Effector memory CD4-positive, alpha-beta T cell (primary cell): Measurements from ENCODE around the gene JUNB.

Experiments
- DNase-seq, 3 donors: peaks; one replicate each; pipeline ENCODE4 v3.0.0-alpha.2; 2020
- H3K27ac ChIP-seq: 2 replicates; pipeline ENCODE4 v1.7.0; 2013; ENCODE audit warnings: mild to moderate bottlenecking, low read length, moderate library complexity; ENCODE audit not compliant: insufficient read depth, poor library complexity, severe bottlenecking
- H3K27me3 ChIP-seq: replicated peaks from 2 replicates; pipeline ENCODE4 v1.7.0; 2013; ENCODE audit warnings: mild to moderate bottlenecking, low read length; ENCODE audit not compliant: insufficient read depth, control insufficient read depth, poor library complexity, severe bottlenecking
- H3K36me3 ChIP-seq: 2 replicates; pipeline ENCODE4 v1.7.0; 2013; ENCODE audit warnings: mild to moderate bottlenecking, low read length, moderate library complexity; ENCODE audit not compliant: control insufficient read depth, insufficient read depth
- H3K4me1 ChIP-seq: 2 replicates; pipeline ENCODE4 v1.7.0; 2013; ENCODE audit warnings: low read length, mild to moderate bottlenecking; ENCODE audit not compliant: control insufficient read depth, insufficient read depth, poor library complexity, severe bottlenecking
- H3K4me3 ChIP-seq: 2 replicates; pipeline ENCODE4 v1.7.0; 2013; ENCODE audit warnings: low read length, low read depth, mild to moderate bottlenecking; ENCODE audit not compliant: insufficient read depth, poor library complexity, severe bottlenecking
- H3K9me3 ChIP-seq: 2 replicates; pipeline ENCODE4 v1.7.0; 2013; ENCODE audit warnings: mild to moderate bottlenecking, low read length, moderate library complexity; ENCODE audit not compliant: control insufficient read depth

JUNB gene

GRCh38 chr19:12841094-12841493, 49.8 kb downstream of the JUNB start:
- DNase-seq, result no peak
- Histone ChIP-seq H3K27me3 (peaks cover 44% of the 10 kb centered on the region), H3K4me1 (peaks cover 18% of the 10 kb centered on the region), H3K27ac (no peak overlapping the region), H3K4me3 (no peak overlapping the region), H3K9me3 (no peaks in the 10 kb centered on the region), H3K36me3 (no peaks in the 10 kb centered on the region)

DNA sequence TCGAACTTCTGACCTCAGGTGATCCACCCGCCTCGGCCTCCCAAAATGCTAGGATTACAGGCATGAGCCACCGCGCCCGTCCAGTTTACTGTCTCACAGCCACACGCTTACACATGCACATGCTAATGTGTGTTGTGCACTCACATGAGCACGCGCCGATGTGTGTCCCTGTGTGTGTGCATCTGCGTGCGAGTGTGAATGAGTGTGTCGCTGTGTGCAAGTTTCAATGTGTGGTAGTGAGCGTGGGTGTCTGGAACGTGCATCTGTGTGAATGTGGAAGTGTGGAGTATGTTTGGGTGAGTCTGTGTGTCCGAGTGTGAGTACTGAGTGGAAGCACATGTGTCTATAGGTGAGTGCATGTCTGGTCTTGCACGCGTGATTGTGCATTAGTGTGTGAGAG, 51.2 kb downstream of the JUNB start:
- H3K4me1 ChIP-seq, result peaks cover 23% of the 10 kb centered on the region
- H3K9me3 ChIP-seq, result no peaks in the 10 kb centered on the region
- peaks cover 44% of the 10 kb centered on the region for H3K27me3 ChIP-seq
- H3K4me3 ChIP-seq, result no peak overlapping the region
- no peak overlapping the region for H3K27ac ChIP-seq
- DNase-seq, result no peak
- no peaks in the 10 kb centered on the region for H3K36me3 ChIP-seq
